GM12878 (cell line): ENCODE measurements around the gene C1QTNF9. TPM values are rescaled to one million over a fixed set of nuclear protein-coding genes. Genes with fewer than 3 reads are reported as not detected.

Source experiments
- ATAC-seq: fragments of 200-7000 bp; cut with Tn5 transposase; 3 replicates; pipeline ENCODE4 v1.9.1; 2020; ENCODE audit warnings: mild to moderate bottlenecking, moderate library complexity
- BruUV-seq: library from RNA; stranded (reverse); fragments of 400-500 nt; replicated peaks from 2 replicates; lab custom pipeline; 2021; lab: Mats Ljungman, UMichigan
- CTCF ChIA-PET: fragments of 300-600 bp; sonication (Branson Sonifier 250); formaldehyde crosslinking; extraction: SDS; loops from one replicate; lab custom pipeline; 2021; ENCODE audit warnings: inconsistent platforms; lab: Yijun Ruan, JAX
- POLR2A ChIA-PET: fragments of 350-600 bp; formaldehyde crosslinking; extraction: SDS; loops from one replicate; lab custom pipeline; 2021; ENCODE audit warnings: inconsistent platforms; lab: Charles Lee
- RAD21 ChIA-PET: fragments of 300-600 bp; sonication (Branson Sonifier 250); formaldehyde crosslinking; loops from one replicate; lab custom pipeline; 2023; ENCODE audit warnings: antibody characterized with exemption; ENCODE audit not compliant: unreplicated experiment; lab: Charles Lee
- SMC1A ChIA-PET: fragments of 300-600 bp; sonication (Branson Sonifier 250); formaldehyde crosslinking; loops from one replicate; lab custom pipeline; 2023; ENCODE audit not compliant: unreplicated experiment, uncharacterized antibody; lab: Charles Lee
- DNase-seq: peaks from one replicate; pipeline ENCODE4 v3.0.0-alpha.2; 2011; ENCODE audit warnings: low read depth, low spot score
- FAIRE-seq: peaks from 3 replicates; lab custom pipeline; 2011; peaks lifted over from hg19 to GRCh38; lab: Jason Lieb, UNC
- H2AFZ ChIP-seq: 2 replicates; pipeline ENCODE4 v1.6.0; 2011; ENCODE audit warnings: low read depth, low read length, control low read depth; ENCODE audit not compliant: control insufficient read depth
- H3K27ac ChIP-seq: 2 replicates; pipeline ENCODE4 v1.5.1; 2011; ENCODE audit warnings: control low read depth; ENCODE audit not compliant: control insufficient read depth, insufficient read depth
- H3K27me3 ChIP-seq, 2 experiments: replicated peaks in 1 of 2; 2 replicates each; pipeline versions ENCODE4 v1.6.0 to v1.6.1; 2011; ENCODE audit warnings: low read length in 1 of 2; ENCODE audit not compliant: control insufficient read depth in 2 of 2, insufficient read depth in 2 of 2
- H3K36me3 ChIP-seq, 2 experiments: 2 replicates each; pipeline ENCODE4 v1.5.1; 2011; ENCODE audit warnings: low read length in 1 of 2; ENCODE audit not compliant: control insufficient read depth in 2 of 2, insufficient read depth in 2 of 2
- H3K4me1 ChIP-seq: 2 replicates; pipeline ENCODE4 v1.6.1; 2011; ENCODE audit warnings: mild to moderate bottlenecking, low read length, moderate library complexity, mixed read lengths; ENCODE audit not compliant: control insufficient read depth, insufficient read depth
- H3K4me2 ChIP-seq: 2 replicates; pipeline ENCODE4 v1.6.0; 2011; ENCODE audit warnings: control low read depth; ENCODE audit not compliant: control insufficient read depth, insufficient read depth
- H3K4me3 ChIP-seq: fragments of 200-600 bp; sonication (generic); 2 replicates; pipeline ENCODE4 v1.5.1; 2016
- H3K79me2 ChIP-seq: 2 replicates; pipeline ENCODE4 v1.6.0; 2011; ENCODE audit warnings: low read length; ENCODE audit not compliant: control insufficient read depth, insufficient read depth
- H3K9ac ChIP-seq: 2 replicates; pipeline ENCODE4 v1.8.0; 2011; ENCODE audit warnings: low read length, control low read depth, mixed read lengths; ENCODE audit not compliant: control insufficient read depth, insufficient read depth
- H3K9me3 ChIP-seq: replicated peaks from 3 replicates; pipeline ENCODE4 v1.5.1; 2011; ENCODE audit warnings: mild to moderate bottlenecking, low read length; ENCODE audit not compliant: control insufficient read depth, insufficient read depth
- H4K20me1 ChIP-seq: 2 replicates; pipeline ENCODE4 v1.6.0; 2011; ENCODE audit not compliant: control insufficient read depth, insufficient read depth
- CHD4 ChIP-seq: fragments of 200-600 bp; sonication (generic); IDR thresholded peaks from 2 replicates; pipeline ENCODE4 v1.6.1; 2016; ENCODE audit warnings: mild to moderate bottlenecking
- IKZF1 ChIP-seq: fragments of 450-650 bp; conservative IDR thresholded peaks from 2 replicates; pipeline ENCODE4 v1.6.1; 2017; ENCODE audit warnings: antibody characterized with exemption, mild to moderate bottlenecking
- MTA3 ChIP-seq: IDR thresholded peaks from 2 replicates; pipeline ENCODE4 v1.6.1; 2012; ENCODE audit warnings: low read length, inconsistent platforms, borderline replicate concordance
- NR2F1 ChIP-seq: fragments of 450-650 bp; conservative IDR thresholded peaks from 2 replicates; pipeline ENCODE4 v1.6.1; 2017; ENCODE audit warnings: mild to moderate bottlenecking
- RBBP5 ChIP-seq: fragments of 200-600 bp; sonication (generic); conservative IDR thresholded peaks from 2 replicates; pipeline ENCODE4 v1.6.1; 2016
- SP1 ChIP-seq: IDR thresholded peaks from one replicate; pipeline ENCODE4 v1.6.1; 2011; ENCODE audit warnings: low read depth, low read length
- WGBS: methylation state at CpG from one replicate; pipeline ENCODE4 v1.1.6; 2016; ENCODE audit warnings: low lambda C conversion rate; ENCODE audit not compliant: insufficient replicate concordance, insufficient coverage; ENCODE audit errors: missing lambda C conversion rate; 5-methylcytosine and 5-hydroxymethylcytosine counted together
- in situ Hi-C: fragments of 300-500 bp; cut with MboI; formaldehyde crosslinking; loops from 9 replicates; pipeline ENCODE4 v1.14.3; 2018; ENCODE audit warnings: mixed read lengths
- intact Hi-C: fragments of 100-400 bp; cut with micrococcal nuclease; formaldehyde crosslinking; loops from one replicate; pipeline ENCODE4 v1.14.2; 2022; ENCODE audit not compliant: unreplicated experiment
- polyA plus RNA-seq, 11 experiments: library from polyadenylated mRNA; depleted of rRNA in 4 of 11; unstranded in 6 of 11; stranded (reverse) in 5 of 11; fragments of >200 nt; fragmentation: Nextera tagmentation in 4 of 11; fragmentation: Illumina TruSeq in 1 of 11; extraction: Ambion mirVana in 4 of 11; extraction: Trizol in 1 of 11; gene quantifications; 1 replicate in 1 of 11; 2 replicates in 10 of 11; pipeline versions ENCODE4 v1.2.1 to v1.2.3, GENCODE V29; 2011 to 2016; ENCODE audit warnings: inconsistent platforms in 2 of 11, missing spikeins in 2 of 11, low read depth in 1 of 11
- total RNA-seq, 4 experiments: library from RNA; depleted of rRNA in 3 of 4; stranded (reverse); fragments of >200 nt in 3 of 4; fragmentation: Illumina TruSeq in 1 of 4; extraction: Trizol in 1 of 4; gene quantifications; 2 replicates each; pipeline versions ENCODE4 v1.2.1 to v1.2.3, GENCODE V29; 2013 to 2021
- TF ChIP-seq, protein P1 (sequence below): IDR thresholded peaks from 2 replicates; pipeline ENCODE4 v1.6.1; 2012; ENCODE audit warnings: mild to moderate bottlenecking, low read depth, low read length
- TF ChIP-seq, protein P2 (sequence below): fragments of 450-650 bp; conservative IDR thresholded peaks from 2 replicates; pipeline ENCODE4 v1.6.1; 2017; ENCODE audit warnings: mild to moderate bottlenecking, moderate library complexity
- TF ChIP-seq, protein P3 (sequence below): IDR thresholded peaks from 2 replicates; pipeline ENCODE4 v1.6.1; 2012; ENCODE audit warnings: low read depth, low read length, improper control_type of control experiment
- TF ChIP-seq, protein P4 (sequence below): fragments of 450-650 bp; IDR thresholded peaks from 2 replicates; pipeline ENCODE4 v1.6.1; 2017; ENCODE audit warnings: borderline replicate concordance
- TF ChIP-seq, protein P5 (sequence below): fragments of 450-650 bp; formaldehyde crosslinking; IDR thresholded peaks from 2 replicates; pipeline ENCODE4 v1.4.0; 2020; ENCODE audit warnings: mild to moderate bottlenecking, moderate library complexity

C1QTNF9 gene
- total and polyA plus RNA-seq, 10 of the 15 experiments (the other 5 are each of a cell fraction or from before 2014, with no cell fraction given): not detected

DNA sequence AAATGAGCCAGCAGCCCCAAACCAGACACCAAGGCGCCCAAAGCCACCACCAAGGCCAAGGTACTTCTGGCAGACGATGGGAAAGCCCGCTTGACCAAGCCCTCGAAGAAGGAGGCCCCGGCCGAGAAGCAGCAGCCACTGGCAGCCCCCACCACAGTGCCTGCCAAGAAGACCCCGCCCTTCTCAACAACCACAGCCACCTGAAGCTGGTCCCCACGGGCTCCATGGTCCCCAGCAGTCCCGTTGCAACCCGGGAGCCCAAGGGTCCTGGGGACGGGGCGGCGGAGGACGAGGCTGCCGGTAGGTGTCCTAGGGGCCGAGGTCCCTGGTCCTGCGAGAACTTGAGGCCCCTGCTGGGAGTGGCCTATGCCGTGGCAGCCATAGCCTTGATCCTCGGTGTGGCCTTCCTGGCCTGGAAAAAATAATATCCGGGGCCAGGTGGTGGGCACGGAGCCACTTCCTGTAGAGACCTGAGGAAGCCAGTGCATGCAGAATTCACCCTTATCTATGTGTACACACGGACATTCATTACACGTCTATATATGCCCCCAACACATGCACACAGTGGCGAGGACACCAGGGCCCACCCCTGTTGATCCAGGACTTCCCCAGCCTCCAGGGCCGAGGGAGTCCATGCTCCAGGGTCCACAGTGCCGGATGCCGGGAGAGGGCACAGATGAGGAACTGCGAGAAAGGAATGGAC is 13.8 kb downstream of the C1QTNF9 start (continued):
- TF ChIP-seq, protein P1, sequence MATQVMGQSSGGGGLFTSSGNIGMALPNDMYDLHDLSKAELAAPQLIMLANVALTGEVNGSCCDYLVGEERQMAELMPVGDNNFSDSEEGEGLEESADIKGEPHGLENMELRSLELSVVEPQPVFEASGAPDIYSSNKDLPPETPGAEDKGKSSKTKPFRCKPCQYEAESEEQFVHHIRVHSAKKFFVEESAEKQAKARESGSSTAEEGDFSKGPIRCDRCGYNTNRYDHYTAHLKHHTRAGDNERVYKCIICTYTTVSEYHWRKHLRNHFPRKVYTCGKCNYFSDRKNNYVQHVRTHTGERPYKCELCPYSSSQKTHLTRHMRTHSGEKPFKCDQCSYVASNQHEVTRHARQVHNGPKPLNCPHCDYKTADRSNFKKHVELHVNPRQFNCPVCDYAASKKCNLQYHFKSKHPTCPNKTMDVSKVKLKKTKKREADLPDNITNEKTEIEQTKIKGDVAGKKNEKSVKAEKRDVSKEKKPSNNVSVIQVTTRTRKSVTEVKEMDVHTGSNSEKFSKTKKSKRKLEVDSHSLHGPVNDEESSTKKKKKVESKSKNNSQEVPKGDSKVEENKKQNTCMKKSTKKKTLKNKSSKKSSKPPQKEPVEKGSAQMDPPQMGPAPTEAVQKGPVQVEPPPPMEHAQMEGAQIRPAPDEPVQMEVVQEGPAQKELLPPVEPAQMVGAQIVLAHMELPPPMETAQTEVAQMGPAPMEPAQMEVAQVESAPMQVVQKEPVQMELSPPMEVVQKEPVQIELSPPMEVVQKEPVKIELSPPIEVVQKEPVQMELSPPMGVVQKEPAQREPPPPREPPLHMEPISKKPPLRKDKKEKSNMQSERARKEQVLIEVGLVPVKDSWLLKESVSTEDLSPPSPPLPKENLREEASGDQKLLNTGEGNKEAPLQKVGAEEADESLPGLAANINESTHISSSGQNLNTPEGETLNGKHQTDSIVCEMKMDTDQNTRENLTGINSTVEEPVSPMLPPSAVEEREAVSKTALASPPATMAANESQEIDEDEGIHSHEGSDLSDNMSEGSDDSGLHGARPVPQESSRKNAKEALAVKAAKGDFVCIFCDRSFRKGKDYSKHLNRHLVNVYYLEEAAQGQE: no peak
- TF ChIP-seq MTA3: no peak
- no peak for TF ChIP-seq RBBP5
- TF ChIP-seq, protein P2, sequence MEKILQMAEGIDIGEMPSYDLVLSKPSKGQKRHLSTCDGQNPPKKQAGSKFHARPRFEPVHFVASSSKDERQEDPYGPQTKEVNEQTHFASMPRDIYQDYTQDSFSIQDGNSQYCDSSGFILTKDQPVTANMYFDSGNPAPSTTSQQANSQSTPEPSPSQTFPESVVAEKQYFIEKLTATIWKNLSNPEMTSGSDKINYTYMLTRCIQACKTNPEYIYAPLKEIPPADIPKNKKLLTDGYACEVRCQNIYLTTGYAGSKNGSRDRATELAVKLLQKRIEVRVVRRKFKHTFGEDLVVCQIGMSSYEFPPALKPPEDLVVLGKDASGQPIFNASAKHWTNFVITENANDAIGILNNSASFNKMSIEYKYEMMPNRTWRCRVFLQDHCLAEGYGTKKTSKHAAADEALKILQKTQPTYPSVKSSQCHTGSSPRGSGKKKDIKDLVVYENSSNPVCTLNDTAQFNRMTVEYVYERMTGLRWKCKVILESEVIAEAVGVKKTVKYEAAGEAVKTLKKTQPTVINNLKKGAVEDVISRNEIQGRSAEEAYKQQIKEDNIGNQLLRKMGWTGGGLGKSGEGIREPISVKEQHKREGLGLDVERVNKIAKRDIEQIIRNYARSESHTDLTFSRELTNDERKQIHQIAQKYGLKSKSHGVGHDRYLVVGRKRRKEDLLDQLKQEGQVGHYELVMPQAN: no peak
- no peak for TF ChIP-seq CHD4
- TF ChIP-seq SP1: no peak

DNA sequence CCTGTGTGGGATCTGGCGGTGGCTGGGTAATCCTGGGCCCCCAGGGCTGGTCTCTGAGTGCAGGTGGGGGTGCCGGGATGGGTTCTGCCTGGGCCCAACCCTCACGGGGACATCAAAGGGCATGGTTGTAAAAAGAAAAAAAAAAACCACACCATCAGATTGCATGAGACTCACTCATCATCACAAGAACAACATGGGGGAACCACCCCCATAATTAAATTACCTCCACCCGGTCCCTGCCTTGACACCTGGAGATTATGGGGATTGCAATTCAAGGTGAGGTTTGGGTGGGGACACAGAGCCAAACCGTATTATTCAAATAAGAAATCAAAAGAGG is 14.3 kb downstream of the C1QTNF9 start:
- Histone ChIP-seq H3K9ac (no peak overlapping the region), H3K9me3 (no peaks in the 10 kb centered on the region), H3K27ac (no peak overlapping the region), H2AFZ (no peak overlapping the region), H3K36me3 (no peaks in the 10 kb centered on the region), H3K27me3 (no peaks in the 10 kb centered on the region; a peak in 1 of 4 replicates), H3K4me2 (no peak overlapping the region), H4K20me1 (no peaks in the 10 kb centered on the region), H3K4me3 (no peak overlapping the region), H3K79me2 (no peaks in the 10 kb centered on the region), H3K4me1 (no peaks in the 10 kb centered on the region)
- FAIRE-seq: no peak
- ChIA-PET CTCF (interaction anchor here (0.6 kb wide), 1 partner anchor 302 kb away, joined by 4 read pairs; no protein-coding TSS in a partner anchor), RAD21 (no interaction called here), POLR2A (no interaction called here), SMC1A (no interaction called here)
- no peak for ATAC-seq
- in situ Hi-C loops (no loop called here), intact Hi-C loops (no loop called here)
- DNase-seq: no peak
- 27% methylated on average over 5 of the region's 5 CpGs for WGBS
- BruUV-seq: no TSS peak
- TF ChIP-seq, protein P3, sequence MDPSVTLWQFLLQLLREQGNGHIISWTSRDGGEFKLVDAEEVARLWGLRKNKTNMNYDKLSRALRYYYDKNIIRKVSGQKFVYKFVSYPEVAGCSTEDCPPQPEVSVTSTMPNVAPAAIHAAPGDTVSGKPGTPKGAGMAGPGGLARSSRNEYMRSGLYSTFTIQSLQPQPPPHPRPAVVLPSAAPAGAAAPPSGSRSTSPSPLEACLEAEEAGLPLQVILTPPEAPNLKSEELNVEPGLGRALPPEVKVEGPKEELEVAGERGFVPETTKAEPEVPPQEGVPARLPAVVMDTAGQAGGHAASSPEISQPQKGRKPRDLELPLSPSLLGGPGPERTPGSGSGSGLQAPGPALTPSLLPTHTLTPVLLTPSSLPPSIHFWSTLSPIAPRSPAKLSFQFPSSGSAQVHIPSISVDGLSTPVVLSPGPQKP: no peak
- TF ChIP-seq, protein P4, sequence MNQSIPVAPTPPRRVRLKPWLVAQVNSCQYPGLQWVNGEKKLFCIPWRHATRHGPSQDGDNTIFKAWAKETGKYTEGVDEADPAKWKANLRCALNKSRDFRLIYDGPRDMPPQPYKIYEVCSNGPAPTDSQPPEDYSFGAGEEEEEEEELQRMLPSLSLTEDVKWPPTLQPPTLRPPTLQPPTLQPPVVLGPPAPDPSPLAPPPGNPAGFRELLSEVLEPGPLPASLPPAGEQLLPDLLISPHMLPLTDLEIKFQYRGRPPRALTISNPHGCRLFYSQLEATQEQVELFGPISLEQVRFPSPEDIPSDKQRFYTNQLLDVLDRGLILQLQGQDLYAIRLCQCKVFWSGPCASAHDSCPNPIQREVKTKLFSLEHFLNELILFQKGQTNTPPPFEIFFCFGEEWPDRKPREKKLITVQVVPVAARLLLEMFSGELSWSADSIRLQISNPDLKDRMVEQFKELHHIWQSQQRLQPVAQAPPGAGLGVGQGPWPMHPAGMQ: no peak
- TF ChIP-seq NR2F1 (no peak), IKZF1 (no peak)
- TF ChIP-seq, protein P5, sequence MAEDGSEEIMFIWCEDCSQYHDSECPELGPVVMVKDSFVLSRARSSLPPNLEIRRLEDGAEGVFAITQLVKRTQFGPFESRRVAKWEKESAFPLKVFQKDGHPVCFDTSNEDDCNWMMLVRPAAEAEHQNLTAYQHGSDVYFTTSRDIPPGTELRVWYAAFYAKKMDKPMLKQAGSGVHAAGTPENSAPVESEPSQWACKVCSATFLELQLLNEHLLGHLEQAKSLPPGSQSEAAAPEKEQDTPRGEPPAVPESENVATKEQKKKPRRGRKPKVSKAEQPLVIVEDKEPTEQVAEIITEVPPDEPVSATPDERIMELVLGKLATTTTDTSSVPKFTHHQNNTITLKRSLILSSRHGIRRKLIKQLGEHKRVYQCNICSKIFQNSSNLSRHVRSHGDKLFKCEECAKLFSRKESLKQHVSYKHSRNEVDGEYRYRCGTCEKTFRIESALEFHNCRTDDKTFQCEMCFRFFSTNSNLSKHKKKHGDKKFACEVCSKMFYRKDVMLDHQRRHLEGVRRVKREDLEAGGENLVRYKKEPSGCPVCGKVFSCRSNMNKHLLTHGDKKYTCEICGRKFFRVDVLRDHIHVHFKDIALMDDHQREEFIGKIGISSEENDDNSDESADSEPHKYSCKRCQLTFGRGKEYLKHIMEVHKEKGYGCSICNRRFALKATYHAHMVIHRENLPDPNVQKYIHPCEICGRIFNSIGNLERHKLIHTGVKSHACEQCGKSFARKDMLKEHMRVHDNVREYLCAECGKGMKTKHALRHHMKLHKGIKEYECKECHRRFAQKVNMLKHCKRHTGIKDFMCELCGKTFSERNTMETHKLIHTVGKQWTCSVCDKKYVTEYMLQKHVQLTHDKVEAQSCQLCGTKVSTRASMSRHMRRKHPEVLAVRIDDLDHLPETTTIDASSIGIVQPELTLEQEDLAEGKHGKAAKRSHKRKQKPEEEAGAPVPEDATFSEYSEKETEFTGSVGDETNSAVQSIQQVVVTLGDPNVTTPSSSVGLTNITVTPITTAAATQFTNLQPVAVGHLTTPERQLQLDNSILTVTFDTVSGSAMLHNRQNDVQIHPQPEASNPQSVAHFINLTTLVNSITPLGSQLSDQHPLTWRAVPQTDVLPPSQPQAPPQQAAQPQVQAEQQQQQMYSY (CRISPR knock-in tag): no peak
